Sigmoid colon (tissue), 4 donors: ENCODE results near the gene SLC4A3.

ENCODE experiments used
- CTCF ChIP-seq, 4 experiments: fragments of 450-650 bp in 3 of 4; fragments of 200-600 bp in 1 of 4; IDR thresholded peaks; one replicate each; pipeline ENCODE4 v1.5.1; 2016 to 2019; ENCODE audit warnings: antibody characterized with exemption in 4 of 4, mild to moderate bottlenecking in 3 of 4, moderate library complexity in 2 of 4
- EP300 ChIP-seq, 4 donors: sonication (generic); formaldehyde crosslinking; IDR thresholded peaks; one replicate each; pipeline ENCODE4 v1.6.1; 2017; ENCODE audit warnings: antibody characterized with exemption in 4 of 4

GRCh38 chr2:219641390-219642068 lies 14.1 kb downstream of the SLC4A3 start:
- TF ChIP-seq CTCF (IDR thresholded peaks at IDR 0.05) (no peak), EP300 (IDR thresholded peaks at IDR 0.05) (no peak)
